H1 (cell line): ENCODE data around the gene GLS.

Experiments used
- EZH2 ChIP-seq: fragments of 200-600 bp; sonication (generic); IDR thresholded peaks from 2 replicates; pipeline ENCODE4 v1.7.1; 2012; ENCODE audit warnings: low read depth, mild to moderate bottlenecking, moderate library complexity, low read length, inconsistent platforms; ENCODE audit not compliant: severe bottlenecking
- MAFK ChIP-seq: IDR thresholded peaks from 2 replicates; pipeline ENCODE4 v1.6.1; 2012; ENCODE audit warnings: low read depth, mild to moderate bottlenecking, improper control_type of control experiment, low read length
- POLR2AphosphoS5 ChIP-seq: IDR thresholded peaks from 2 replicates; pipeline ENCODE4 v1.6.1; 2011; ENCODE audit warnings: low read depth, low read length
- SIX5 ChIP-seq: IDR thresholded peaks from 2 replicates; pipeline ENCODE4 v1.6.1; 2011; ENCODE audit warnings: mild to moderate bottlenecking, low read depth, low read length
- YY1 ChIP-seq: IDR thresholded peaks from 2 replicates; pipeline ENCODE4 v1.6.1; 2011; ENCODE audit warnings: low read depth, mild to moderate bottlenecking, low read length
- TF ChIP-seq, protein P1 (sequence below): IDR thresholded peaks from 2 replicates; pipeline ENCODE4 v1.6.1; 2012; ENCODE audit warnings: inconsistent platforms
- TF ChIP-seq, protein P2 (sequence below), 3 experiments: IDR thresholded peaks; 1 replicate in 2 of 3; 2 replicates in 1 of 3; pipeline versions ENCODE4 v1.5.1 to v1.6.1; 2011; ENCODE audit warnings: low read length in 3 of 3, mild to moderate bottlenecking in 3 of 3, inconsistent platforms in 2 of 3, low read depth in 1 of 3, moderate library complexity in 1 of 3; ENCODE audit not compliant: insufficient read depth in 1 of 3; ENCODE audit errors: control extremely low read depth in 1 of 3

DNA sequence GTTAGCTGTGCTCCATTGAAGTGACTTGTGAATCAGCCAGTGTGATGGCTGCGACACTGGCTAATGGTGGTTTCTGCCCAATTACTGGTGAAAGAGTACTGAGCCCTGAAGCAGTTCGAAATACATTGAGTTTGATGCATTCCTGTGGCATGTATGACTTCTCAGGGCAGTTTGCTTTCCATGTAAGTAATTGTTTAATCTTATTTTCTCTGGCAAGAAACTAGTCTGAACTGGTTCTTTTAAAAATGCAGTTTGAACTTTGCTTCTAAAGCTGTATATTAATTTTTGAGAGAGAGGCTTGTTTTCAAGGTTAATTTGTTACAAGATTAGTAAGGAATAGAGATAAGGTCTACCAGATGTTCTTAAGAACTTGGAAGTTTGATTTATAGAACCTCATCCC lies 46.7 kb downstream of the GLS start:
- TF ChIP-seq POLR2AphosphoS5 (no peak), EZH2 (no peak), SIX5 (no peak), MAFK (no peak), YY1 (no peak)
- TF ChIP-seq, protein P1, sequence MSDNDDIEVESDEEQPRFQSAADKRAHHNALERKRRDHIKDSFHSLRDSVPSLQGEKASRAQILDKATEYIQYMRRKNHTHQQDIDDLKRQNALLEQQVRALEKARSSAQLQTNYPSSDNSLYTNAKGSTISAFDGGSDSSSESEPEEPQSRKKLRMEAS: no peak
- TF ChIP-seq, protein P2, sequence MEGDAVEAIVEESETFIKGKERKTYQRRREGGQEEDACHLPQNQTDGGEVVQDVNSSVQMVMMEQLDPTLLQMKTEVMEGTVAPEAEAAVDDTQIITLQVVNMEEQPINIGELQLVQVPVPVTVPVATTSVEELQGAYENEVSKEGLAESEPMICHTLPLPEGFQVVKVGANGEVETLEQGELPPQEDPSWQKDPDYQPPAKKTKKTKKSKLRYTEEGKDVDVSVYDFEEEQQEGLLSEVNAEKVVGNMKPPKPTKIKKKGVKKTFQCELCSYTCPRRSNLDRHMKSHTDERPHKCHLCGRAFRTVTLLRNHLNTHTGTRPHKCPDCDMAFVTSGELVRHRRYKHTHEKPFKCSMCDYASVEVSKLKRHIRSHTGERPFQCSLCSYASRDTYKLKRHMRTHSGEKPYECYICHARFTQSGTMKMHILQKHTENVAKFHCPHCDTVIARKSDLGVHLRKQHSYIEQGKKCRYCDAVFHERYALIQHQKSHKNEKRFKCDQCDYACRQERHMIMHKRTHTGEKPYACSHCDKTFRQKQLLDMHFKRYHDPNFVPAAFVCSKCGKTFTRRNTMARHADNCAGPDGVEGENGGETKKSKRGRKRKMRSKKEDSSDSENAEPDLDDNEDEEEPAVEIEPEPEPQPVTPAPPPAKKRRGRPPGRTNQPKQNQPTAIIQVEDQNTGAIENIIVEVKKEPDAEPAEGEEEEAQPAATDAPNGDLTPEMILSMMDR (IDR thresholded peaks at IDR 0.05; ENCODE audit: control extremely low read depth in 1 of 3, insufficient read depth in 1 of 3, low read depth in 1 of 3, low read length in 3 of 3): no peak
